Ovary (tissue), 9 donors: ENCODE measurements around the gene PIK3CD. TPM values are rescaled to one million over a fixed set of nuclear protein-coding genes. Genes with fewer than 3 reads are reported as not detected.

Experiments
- DNase-seq, 5 donors: peaks; one replicate each; pipeline ENCODE4 v3.0.0-alpha.2; 2019 to 2020
- H3K27ac ChIP-seq, 2 donors: fragments of 200-600 bp; one replicate each; pipeline versions ENCODE4 v1.5.1 to v1.8.0; 2019 to 2022
- H3K27me3 ChIP-seq: fragments of 200-600 bp; one replicate; pipeline ENCODE4 v1.8.0; 2022
- H3K36me3 ChIP-seq: fragments of 200-600 bp; sonication (generic); one replicate; pipeline ENCODE4 v1.5.1; 2019
- H3K4me1 ChIP-seq: one replicate; pipeline ENCODE4 v1.8.1; 2013; ENCODE audit warnings: mild to moderate bottlenecking, moderate library complexity; ENCODE audit not compliant: insufficient read depth
- H3K4me3 ChIP-seq: fragments of 200-600 bp; sonication (generic); one replicate; pipeline ENCODE4 v1.5.1; 2017
- H3K9me3 ChIP-seq, 2 donors: fragments of 200-600 bp in 1 of 2; sonication (generic) in 1 of 2; one replicate each; pipeline versions ENCODE4 v1.5.1 to v1.8.1; 2013 to 2019; ENCODE audit warnings: mild to moderate bottlenecking in 1 of 2, moderate library complexity in 1 of 2
- CTCF ChIP-seq, 3 donors: fragments of 450-650 bp in 2 of 3; fragments of 200-600 bp in 1 of 3; IDR thresholded peaks; one replicate each; pipeline versions ENCODE4 v1.5.1 to v1.8.0; 2016 to 2022; ENCODE audit warnings: antibody characterized with exemption in 3 of 3, mild to moderate bottlenecking in 1 of 3
- EP300 ChIP-seq: sonication (generic); formaldehyde crosslinking; IDR thresholded peaks from one replicate; pipeline ENCODE4 v1.6.1; 2017; ENCODE audit warnings: antibody characterized with exemption
- POLR2A ChIP-seq: fragments of 450-650 bp; IDR thresholded peaks from one replicate; pipeline ENCODE4 v1.6.1; 2017; ENCODE audit warnings: antibody characterized with exemption, mild to moderate bottlenecking, moderate library complexity
- WGBS, 3 donors: extraction: QIAGEN DNeasy Blood & Tissue Kit in 1 of 3; methylation state at CpG; one replicate each; pipeline versions ENCODE4 v1.1.5 to v1.1.7; 2013 to 2017; 5-methylcytosine and 5-hydroxymethylcytosine counted together
- intact Hi-C, 4 donors: fragments of 100-400 bp; cut with DNase I; formaldehyde crosslinking; loops; one replicate each; pipeline versions ENCODE4 v1.11.0 to v1.15.1; 2022 to 2023
- polyA plus RNA-seq, 2 donors: library from polyadenylated mRNA; stranded (reverse); fragments of 200-250 nt in 1 of 2; fragments of 350-450 nt in 1 of 2; fragmentation: Illumina TruSeq in 1 of 2; extraction: RNeasy Lipid Tissue Mini Kit (QIAGEN cat#74804) in 1 of 2; gene quantifications; one replicate each; pipeline ENCODE4 v1.2.3, GENCODE V29; 2013 to 2014
- total RNA-seq, 7 donors: library from RNA; depleted of rRNA in 2 of 7; stranded (reverse); fragments of >200 nt in 2 of 7; fragmentation: NEBNext Ultra II Directional in 3 of 7; extraction: Animal tissue kit (Norgen Biotek cat#: 25700) in 3 of 7; gene quantifications; one replicate each; pipeline versions ENCODE4 v1.1.0 to v1.2.4, GENCODE V29; 2016 to 2023
- donor health status: DM: no; HTN: no; CAD: no; lungs with moderate emphysema.
- donor health status: DM: no; HTN: no; CAD: no.
- donor health status: Bipolar disorder and iron deficiency.
- donor health status: DM: yes; HTN: yes; CAD: no.
- donor health status: DM: no; HTN: no; CAD: no.
- donor health status: DM: yes; HTN: yes; CAD: no.

PIK3CD gene
- total and polyA plus RNA-seq, 9 donors: 3.7 to 9.2 (median 8.0) TPM

- Histone ChIP-seq H3K4me3 (no peak overlapping the region), H3K4me1 (no peaks in the 10 kb centered on the region), H3K9me3 (no peaks in the 10 kb centered on the region), H3K36me3 (no peaks in the 10 kb centered on the region), H3K27me3 (no peaks in the 10 kb centered on the region), H3K27ac (no peak overlapping the region)
- 97 to 100% (median 98%) methylated on average over 14 of the region's 14 CpGs for WGBS, 3 donors
- no peak for DNase-seq
- TF ChIP-seq EP300 (no peak), CTCF (IDR thresholded peaks at IDR 0.05) (no peak), POLR2A (no peak)
- intact Hi-C loops: loop anchor here in 1 of 4 donors (10.0 kb wide), 1 partner anchor 142 kb away; no protein-coding TSS in a partner anchor
Observed at GRCh38 chr1:9723068-9723805, 71.7 kb downstream of the PIK3CD start.

- intact Hi-C loops: loop anchor here in 1 of 4 donors (10.0 kb wide), 1 partner anchor 141 kb away; no protein-coding TSS in a partner anchor
- no peaks in the 10 kb centered on the region for H3K36me3 ChIP-seq
- WGBS, 3 donors: 97 to 100% (median 98%) methylated on average over 6 of the region's 6 CpGs
- no peak overlapping the region for H3K27ac ChIP-seq
- TF ChIP-seq CTCF (IDR thresholded peaks at IDR 0.05) (no peak), EP300 (no peak), POLR2A (no peak)
- no peak overlapping the region for H3K4me3 ChIP-seq
- no peaks in the 10 kb centered on the region for H3K4me1 ChIP-seq
- DNase-seq: no peak
- no peaks in the 10 kb centered on the region for H3K27me3 ChIP-seq
- H3K9me3 ChIP-seq: no peaks in the 10 kb centered on the region
Observed at GRCh38 chr1:9723926-9724325, 72.4 kb downstream of the PIK3CD start.

GRCh38 chr1:9724706-9725476 is 73.4 kb downstream of the PIK3CD start:
- H3K27me3 ChIP-seq: no peaks in the 10 kb centered on the region
- H3K4me3 ChIP-seq: no peak overlapping the region
- no peak overlapping the region for H3K27ac ChIP-seq
- DNase-seq: no peak
- intact Hi-C loops: loop anchor here in 1 of 4 donors (10.0 kb wide), 1 partner anchor 140 kb away; no protein-coding TSS in a partner anchor
- H3K4me1 ChIP-seq: no peaks in the 10 kb centered on the region
- no peaks in the 10 kb centered on the region for H3K9me3 ChIP-seq
- 72 to 80% (median 77%) methylated on average over 24 of the region's 24 CpGs for WGBS, 3 donors
- H3K36me3 ChIP-seq: no peaks in the 10 kb centered on the region
- TF ChIP-seq POLR2A (no peak), CTCF (IDR thresholded peaks at IDR 0.05) (peak in 1 of 3 donors; percentile 41)

- TF ChIP-seq CTCF (IDR thresholded peaks at IDR 0.05) (no peak), POLR2A (no peak), EP300 (no peak)
- H3K4me3 ChIP-seq: no peak overlapping the region
- no peaks in the 10 kb centered on the region for H3K9me3 ChIP-seq
- no peak overlapping the region for H3K27ac ChIP-seq
- no peak for DNase-seq
- no peaks in the 10 kb centered on the region for H3K4me1 ChIP-seq
- H3K36me3 ChIP-seq: no peaks in the 10 kb centered on the region
- no peaks in the 10 kb centered on the region for H3K27me3 ChIP-seq
- intact Hi-C loops: loop anchor here in 1 of 4 donors (10.0 kb wide), 1 partner anchor 138 kb away; no protein-coding TSS in a partner anchor
- 94 to 98% (median 94%) methylated on average over 6 of the region's 6 CpGs for WGBS, 3 donors
Observed at GRCh38 chr1:9726406-9726805, 74.9 kb downstream of the PIK3CD start.
